Activated CD4-positive, alpha-beta T cell treated with anti-CD3 and anti-CD28 coated beads, Interleukin-2, amount 50 U/mL, for 16 hours (primary cell): ENCODE measurements around the gene CNRIP1.

Source experiments
- DNase-seq: peaks from one replicate; pipeline ENCODE4 v3.0.0-alpha.2; 2020

Gene CNRIP1

GRCh38 chr2:68250196-68250595 is 69.6 kb downstream of the CNRIP1 start:
- DNase-seq, result no peak

GRCh38 chr2:68248806-68249205 is 70.9 kb downstream of the CNRIP1 start:
- DNase-seq, result no peak

- no peak for DNase-seq
Observed at GRCh38 chr2:68248361-68248760, 71.4 kb downstream of the CNRIP1 start.

GRCh38 chr2:68246396-68246795 is 73.4 kb downstream of the CNRIP1 start:
- DNase-seq, result no peak

GRCh38 chr2:68245672-68246071 is 74.1 kb downstream of the CNRIP1 start:
- no peak for DNase-seq

GRCh38 chr2:68245066-68245465 is 74.7 kb downstream of the CNRIP1 start:
- DNase-seq, result no peak

- DNase-seq, result no peak
Observed at GRCh38 chr2:68244456-68244855, 75.3 kb downstream of the CNRIP1 start.
